PC-3 (cell line): ENCODE results near the gene LBHD2.

Source experiments
- EZH2 ChIP-seq: fragments of 300-600 bp; sonication (generic); IDR thresholded peaks from one replicate; pipeline ENCODE4 v1.6.1; 2017; ENCODE audit warnings: antibody characterized with exemption, mild to moderate bottlenecking, low read length; ENCODE audit not compliant: unreplicated experiment
- EZH2phosphoT487 ChIP-seq: fragments of 300-600 bp; sonication (generic); IDR thresholded peaks from 2 replicates; pipeline ENCODE4 v1.6.1; 2018; ENCODE audit warnings: mild to moderate bottlenecking, antibody characterized with exemption, low read length, borderline replicate concordance
- TF ChIP-seq, protein P1 (sequence below): fragments of 300-600 bp; sonication (generic); conservative IDR thresholded peaks from 2 replicates; pipeline ENCODE4 v1.5.1; 2017; ENCODE audit warnings: antibody characterized with exemption, low read depth, mild to moderate bottlenecking, low read length

DNA sequence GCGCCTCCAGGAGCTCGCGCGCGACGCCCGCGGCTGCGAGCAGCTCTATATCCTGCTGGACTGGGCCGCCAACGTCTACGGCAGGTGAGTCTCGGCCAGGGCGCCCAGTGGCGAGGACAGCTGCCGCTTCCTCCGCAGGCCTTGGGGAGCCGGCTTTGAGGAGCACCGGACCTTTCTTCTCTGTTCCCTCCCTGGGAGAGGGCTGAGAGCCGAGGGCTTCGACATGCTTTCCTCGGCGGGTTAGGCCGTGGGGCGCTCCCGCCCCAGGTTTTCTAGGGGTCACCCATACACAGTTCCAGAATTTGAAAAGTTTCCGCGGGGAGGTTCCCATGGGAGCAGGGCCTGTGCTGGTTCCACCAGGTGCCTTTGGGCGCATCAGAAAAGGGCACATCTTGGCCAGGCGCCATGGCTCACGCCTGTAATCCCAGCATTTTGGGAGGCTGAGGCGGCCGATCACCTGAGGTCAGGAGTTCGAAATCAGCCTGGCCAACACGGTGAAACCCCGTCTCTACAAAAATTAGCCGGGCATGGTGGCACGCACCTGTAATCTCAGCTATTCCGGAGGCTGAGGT is 18.8 kb downstream of the LBHD2 start:
- TF ChIP-seq, protein P1, sequence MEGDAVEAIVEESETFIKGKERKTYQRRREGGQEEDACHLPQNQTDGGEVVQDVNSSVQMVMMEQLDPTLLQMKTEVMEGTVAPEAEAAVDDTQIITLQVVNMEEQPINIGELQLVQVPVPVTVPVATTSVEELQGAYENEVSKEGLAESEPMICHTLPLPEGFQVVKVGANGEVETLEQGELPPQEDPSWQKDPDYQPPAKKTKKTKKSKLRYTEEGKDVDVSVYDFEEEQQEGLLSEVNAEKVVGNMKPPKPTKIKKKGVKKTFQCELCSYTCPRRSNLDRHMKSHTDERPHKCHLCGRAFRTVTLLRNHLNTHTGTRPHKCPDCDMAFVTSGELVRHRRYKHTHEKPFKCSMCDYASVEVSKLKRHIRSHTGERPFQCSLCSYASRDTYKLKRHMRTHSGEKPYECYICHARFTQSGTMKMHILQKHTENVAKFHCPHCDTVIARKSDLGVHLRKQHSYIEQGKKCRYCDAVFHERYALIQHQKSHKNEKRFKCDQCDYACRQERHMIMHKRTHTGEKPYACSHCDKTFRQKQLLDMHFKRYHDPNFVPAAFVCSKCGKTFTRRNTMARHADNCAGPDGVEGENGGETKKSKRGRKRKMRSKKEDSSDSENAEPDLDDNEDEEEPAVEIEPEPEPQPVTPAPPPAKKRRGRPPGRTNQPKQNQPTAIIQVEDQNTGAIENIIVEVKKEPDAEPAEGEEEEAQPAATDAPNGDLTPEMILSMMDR = no peak
- no peak for TF ChIP-seq EZH2
- TF ChIP-seq EZH2phosphoT487 = no peak
